ENCODE data around the gene UACA.
"Not testable (repeated sequence)": the region's sequence is repeated elsewhere in the genome, so short reads cannot be mapped to it uniquely, and the experiment has no call there.

The UACA gene

GRCh38 chr15:70746598-70746997 is 16.8 kb downstream of the UACA start:
- not testable (repeated sequence) for H3K4me3 Mint-ChIP-seq, H3K27ac Mint-ChIP-seq, DNase-seq, H3K27me3 Mint-ChIP-seq, H3K9me3 Mint-ChIP-seq, H3K4me1 Mint-ChIP-seq, ATAC-seq

DNA sequence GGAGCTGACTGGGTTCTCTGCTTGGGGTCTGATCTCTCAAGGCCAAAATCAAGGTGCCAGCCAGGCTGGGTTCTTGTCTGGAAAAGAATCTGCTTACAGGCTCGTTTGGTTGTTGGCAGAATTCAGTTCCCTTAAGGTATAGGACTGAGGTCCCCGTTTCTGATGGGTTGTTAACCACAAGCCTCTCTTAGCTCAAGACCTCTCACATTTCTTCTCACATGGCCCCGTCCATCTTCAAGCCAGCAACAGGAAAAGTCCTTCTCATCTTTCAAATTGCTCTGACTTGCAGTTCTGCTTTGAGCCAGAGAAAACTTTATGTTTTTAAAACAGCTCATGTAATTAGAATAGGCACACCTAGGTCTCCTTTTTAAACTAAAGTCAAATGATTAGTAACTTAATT is 20.4 kb downstream of the UACA start:
- Mint-ChIP-seq H3K9me3 (no peaks in the 10 kb centered on the region), H3K27me3 (peaks cover 9% of the 10 kb centered on the region), H3K27ac (no peak overlapping the region), H3K4me1 (no peaks in the 10 kb centered on the region), H3K4me3 (no peak overlapping the region)
- DNase-seq (no peak), ATAC-seq (no peak)

DNA sequence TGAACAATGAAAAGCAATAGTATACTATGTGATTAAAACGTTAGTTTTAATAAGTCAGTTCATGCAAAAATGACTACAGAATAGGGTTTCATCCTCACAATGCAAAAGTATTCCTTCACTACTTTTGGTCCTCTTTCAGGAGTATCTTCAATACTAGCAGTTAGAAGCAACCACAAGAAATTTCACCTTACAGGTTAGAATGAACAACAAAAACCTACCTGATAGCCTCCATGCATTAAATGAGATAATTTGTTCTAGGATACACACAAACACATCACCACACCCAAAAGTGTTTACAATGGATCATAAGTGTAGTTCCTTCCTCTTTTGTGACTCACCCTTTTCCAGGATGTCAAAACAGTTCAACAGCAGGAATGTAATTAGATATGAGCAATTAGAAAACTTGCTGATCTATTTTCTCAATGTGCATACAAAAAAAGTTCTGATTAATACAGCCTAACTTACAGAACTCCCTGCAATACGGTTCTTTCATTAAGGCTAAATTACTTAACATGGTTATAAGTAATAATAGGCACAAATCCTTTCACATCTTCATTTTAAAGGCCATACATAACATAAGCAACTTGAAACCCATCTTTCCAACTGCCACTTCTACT is 21.6 kb downstream of the UACA start:
- no peaks in the 10 kb centered on the region for H3K4me1 Mint-ChIP-seq
- H3K27me3 Mint-ChIP-seq = peaks cover 9% of the 10 kb centered on the region
- no peaks in the 10 kb centered on the region for H3K9me3 Mint-ChIP-seq
- DNase-seq (no peak), ATAC-seq (no peak)
- H3K4me3 Mint-ChIP-seq = no peak overlapping the region
- no peak overlapping the region for H3K27ac Mint-ChIP-seq

- Mint-ChIP-seq H3K27ac (no peak overlapping the region), H3K27me3 (peaks cover 4% of the 10 kb centered on the region), H3K4me3 (no peak overlapping the region), H3K4me1 (no peaks in the 10 kb centered on the region), H3K9me3 (no peaks in the 10 kb centered on the region)
- DNase-seq (no peak), ATAC-seq (no peak)
Measured at GRCh38 chr15:70741107-70741531, 22.2 kb downstream of the UACA start.

GRCh38 chr15:70735040-70735439 is 28.3 kb downstream of the UACA start:
- H3K27ac Mint-ChIP-seq, H3K4me3 Mint-ChIP-seq, H3K27me3 Mint-ChIP-seq, H3K4me1 Mint-ChIP-seq, H3K9me3 Mint-ChIP-seq, DNase-seq, ATAC-seq: not testable (repeated sequence)

DNA sequence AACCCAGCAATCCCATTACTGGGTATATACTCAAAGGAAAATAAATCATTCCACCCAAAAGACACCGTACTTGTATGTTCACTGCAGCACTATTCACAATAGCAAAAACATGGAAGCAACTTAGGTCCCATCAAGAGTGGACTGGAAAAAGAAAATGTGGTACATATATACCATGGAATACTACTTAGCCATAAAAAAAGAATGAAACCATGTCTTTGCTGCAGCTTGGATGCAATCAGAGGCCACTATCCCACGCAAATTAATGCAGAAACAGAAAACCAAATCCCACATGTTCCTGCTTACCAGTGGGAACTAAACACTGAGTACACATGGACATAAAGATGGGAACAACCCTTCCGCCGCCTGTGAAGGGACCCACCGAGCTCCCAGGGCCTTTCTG is 34.2 kb downstream of the UACA start:
- Mint-ChIP-seq H3K4me1 (no peaks in the 10 kb centered on the region), H3K27me3 (peaks cover 13% of the 10 kb centered on the region)
- no peak for DNase-seq

GRCh38 chr15:70726753-70727152 is 36.6 kb downstream of the UACA start:
- ATAC-seq (no peak), DNase-seq (no peak)
- no peaks in the 10 kb centered on the region for H3K9me3 Mint-ChIP-seq
- peaks cover 25% of the 10 kb centered on the region for H3K27me3 Mint-ChIP-seq
- H3K27ac Mint-ChIP-seq = no peak overlapping the region
- no peak overlapping the region for H3K4me3 Mint-ChIP-seq
- H3K4me1 Mint-ChIP-seq = no peaks in the 10 kb centered on the region

More for the DNA sequence above, 34.2 kb downstream of the UACA start:
- no peak for ATAC-seq
- no peak overlapping the region for H3K4me3 Mint-ChIP-seq
- H3K9me3 Mint-ChIP-seq = no peaks in the 10 kb centered on the region
- H3K27ac Mint-ChIP-seq = no peak overlapping the region

- no peaks in the 10 kb centered on the region for H3K9me3 Mint-ChIP-seq
- no peak overlapping the region for H3K27ac Mint-ChIP-seq
- H3K4me1 Mint-ChIP-seq = no peaks in the 10 kb centered on the region
- DNase-seq (no peak), ATAC-seq (no peak)
- H3K4me3 Mint-ChIP-seq = no peak overlapping the region
- H3K27me3 Mint-ChIP-seq = peaks cover 25% of the 10 kb centered on the region
Measured at GRCh38 chr15:70723927-70724326, 39.4 kb downstream of the UACA start.

DNA sequence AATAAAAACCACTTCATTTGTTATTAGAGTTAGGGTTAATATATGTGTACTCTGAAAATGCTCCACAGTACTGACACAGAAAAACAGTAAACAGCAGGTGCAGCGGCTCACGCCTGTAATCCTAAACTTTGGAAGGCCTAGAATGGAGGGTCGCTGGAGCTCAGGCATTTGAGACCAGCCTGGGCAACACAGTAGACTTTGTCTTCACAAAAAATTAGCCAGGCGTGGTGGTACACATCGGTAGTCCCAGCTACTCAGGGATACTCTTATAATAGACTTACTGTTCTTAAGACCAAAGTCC is 40.3 kb downstream of the UACA start:
- DNase-seq (no peak), ATAC-seq (no peak)
- H3K4me3 Mint-ChIP-seq = no peak overlapping the region
- peaks cover 25% of the 10 kb centered on the region for H3K27me3 Mint-ChIP-seq
- no peaks in the 10 kb centered on the region for H3K9me3 Mint-ChIP-seq
- no peaks in the 10 kb centered on the region for H3K4me1 Mint-ChIP-seq
- no peak overlapping the region for H3K27ac Mint-ChIP-seq

GRCh38 chr15:70722266-70723121 is 40.9 kb downstream of the UACA start:
- Mint-ChIP-seq H3K27ac (no peak overlapping the region), H3K4me3 (no peak overlapping the region), H3K4me1 (no peaks in the 10 kb centered on the region), H3K27me3 (peaks cover 25% of the 10 kb centered on the region), H3K9me3 (no peaks in the 10 kb centered on the region)
- DNase-seq (no peak), ATAC-seq (no peak)

GRCh38 chr15:70720228-70721016 is 42.9 kb downstream of the UACA start:
- no peak for DNase-seq
- no peak overlapping the region for H3K27ac Mint-ChIP-seq

GRCh38 chr15:70717237-70717793 is 46.0 kb downstream of the UACA start:
- Mint-ChIP-seq H3K9me3 (no peaks in the 10 kb centered on the region), H3K4me1 (peaks cover 1% of the 10 kb centered on the region), H3K27me3 (peaks cover 9% of the 10 kb centered on the region), H3K27ac (no peak overlapping the region), H3K4me3 (no peak overlapping the region)
- ATAC-seq (no peak), DNase-seq (no peak)

More at GRCh38 chr15:70720228-70721016, 42.9 kb downstream of the UACA start:
- Mint-ChIP-seq H3K27me3 (peaks cover 15% of the 10 kb centered on the region), H3K4me3 (no peak overlapping the region), H3K4me1 (no peaks in the 10 kb centered on the region), H3K9me3 (no peaks in the 10 kb centered on the region)
- ATAC-seq = no peak

GRCh38 chr15:70715840-70716485 is 47.4 kb downstream of the UACA start:
- H3K9me3 Mint-ChIP-seq = no peaks in the 10 kb centered on the region
- peaks cover 16% of the 10 kb centered on the region for H3K27me3 Mint-ChIP-seq
- ATAC-seq = no peak
- H3K4me3 Mint-ChIP-seq = no peak overlapping the region
- no peak overlapping the region for H3K27ac Mint-ChIP-seq
- DNase-seq = no peak
- H3K4me1 Mint-ChIP-seq = peaks cover 5% of the 10 kb centered on the region

GRCh38 chr15:70714565-70714964 is 48.8 kb downstream of the UACA start:
- ATAC-seq (no peak), DNase-seq (no peak)
- peaks cover 5% of the 10 kb centered on the region for H3K4me1 Mint-ChIP-seq
- no peak overlapping the region for H3K4me3 Mint-ChIP-seq
- no peak overlapping the region for H3K27ac Mint-ChIP-seq
- H3K9me3 Mint-ChIP-seq = no peaks in the 10 kb centered on the region
- peaks cover 23% of the 10 kb centered on the region for H3K27me3 Mint-ChIP-seq

GRCh38 chr15:70714015-70714414 is 49.3 kb downstream of the UACA start:
- peaks cover 23% of the 10 kb centered on the region for H3K27me3 Mint-ChIP-seq
- H3K4me1 Mint-ChIP-seq = peaks cover 5% of the 10 kb centered on the region
- H3K9me3 Mint-ChIP-seq = no peaks in the 10 kb centered on the region

More at GRCh38 chr15:70714015-70714414, 49.3 kb downstream of the UACA start:
- no peak for ATAC-seq
- no peak overlapping the region for H3K27ac Mint-ChIP-seq
- DNase-seq = no peak
- no peak overlapping the region for H3K4me3 Mint-ChIP-seq

All from stimulated activated naive CD8-positive, alpha-beta T cell treated with anti-CD3 and anti-CD28 coated beads, Interleukin-15, amount 100 ng/mL, for 72 hours (primary cell).